GM15510 (cell line): ENCODE results near the gene AGAP1.

Source experiments
- POLR2A ChIP-seq: IDR thresholded peaks from 3 replicates; pipeline ENCODE4 v1.6.1; 2011; ENCODE audit warnings: borderline replicate concordance; ENCODE audit not compliant: insufficient read length; ENCODE audit errors: extremely low read depth

The AGAP1 gene

GRCh38 chr2:235603659-235604058 lies 109.8 kb downstream of the AGAP1 start:
- no peak for TF ChIP-seq POLR2A

GRCh38 chr2:235605312-235606003 lies 111.6 kb downstream of the AGAP1 start:
- TF ChIP-seq POLR2A: no peak

- no peak for TF ChIP-seq POLR2A
Measured at GRCh38 chr2:235606004-235606715, 112.3 kb downstream of the AGAP1 start.

GRCh38 chr2:235607546-235608199 lies 113.8 kb downstream of the AGAP1 start:
- no peak for TF ChIP-seq POLR2A

- no peak for TF ChIP-seq POLR2A
Measured at GRCh38 chr2:235608200-235608887, 114.5 kb downstream of the AGAP1 start.

GRCh38 chr2:235609321-235609720 lies 115.5 kb downstream of the AGAP1 start:
- TF ChIP-seq POLR2A: no peak

GRCh38 chr2:235609746-235610145 lies 115.9 kb downstream of the AGAP1 start:
- TF ChIP-seq POLR2A: no peak

GRCh38 chr2:235610696-235611257 lies 116.9 kb downstream of the AGAP1 start:
- TF ChIP-seq POLR2A: no peak

- no peak for TF ChIP-seq POLR2A
Measured at GRCh38 chr2:235611349-235611748, 117.5 kb downstream of the AGAP1 start.

GRCh38 chr2:235611756-235612155 lies 117.9 kb downstream of the AGAP1 start:
- TF ChIP-seq POLR2A: no peak

GRCh38 chr2:235612181-235612950 lies 118.5 kb downstream of the AGAP1 start:
- TF ChIP-seq POLR2A: no peak

GRCh38 chr2:235613649-235614048 lies 119.8 kb downstream of the AGAP1 start:
- no peak for TF ChIP-seq POLR2A

GRCh38 chr2:235614176-235614860 lies 120.5 kb downstream of the AGAP1 start:
- no peak for TF ChIP-seq POLR2A

GRCh38 chr2:235614900-235615712 lies 121.3 kb downstream of the AGAP1 start:
- no peak for TF ChIP-seq POLR2A

GRCh38 chr2:235616885-235617284 lies 123.0 kb downstream of the AGAP1 start:
- no peak for TF ChIP-seq POLR2A
